ENCODE measurements around the gene AGTRAP.

- TF ChIP-seq ZNF354B (CRISPR knock-in tag; IDR thresholded peaks at IDR 0.05), result no peak
- TF ChIP-seq SRF (CRISPR knock-in tag; IDR thresholded peaks at IDR 0.05), result no peak
- no peak for TF ChIP-seq ZNF263 (CRISPR knock-in tag; IDR thresholded peaks at IDR 0.05; ENCODE audit: borderline replicate concordance)
- no peak for TF ChIP-seq POLR2A (conservative IDR thresholded peaks at IDR 0.05)
- no peak for TF ChIP-seq ZNF76 (CRISPR knock-in tag; IDR thresholded peaks at IDR 0.05; ENCODE audit: borderline replicate concordance)
- no peak for TF ChIP-seq ZNF740 (CRISPR knock-in tag; IDR thresholded peaks at IDR 0.05)
- no peak for TF ChIP-seq ZNF740 (tag; IDR thresholded peaks at IDR 0.05)
- no peak for TF ChIP-seq NR2C2 (CRISPR knock-in tag; IDR thresholded peaks at IDR 0.05)
- no peak for TF ChIP-seq NR2C2 (tag; IDR thresholded peaks at IDR 0.05)
- TF ChIP-seq ZBTB26 (CRISPR knock-in tag; IDR thresholded peaks at IDR 0.05), result no peak
- TF ChIP-seq DEAF1 (CRISPR knock-in tag; IDR thresholded peaks at IDR 0.05), result no peak
- no peak for TF ChIP-seq BRF1 (IDR thresholded peaks at IDR 0.05; ENCODE audit: borderline replicate concordance, extremely low read depth, insufficient read length)
- no peak for TF ChIP-seq CTCF (IDR thresholded peaks at IDR 0.05 in 2 of 3, conservative IDR thresholded peaks at IDR 0.05 in 1 of 3; ENCODE audit: insufficient read depth in 2 of 3, low read depth in 1 of 3, low read length in 3 of 3)
- TF ChIP-seq ZNF277 (CRISPR knock-in tag; IDR thresholded peaks at IDR 0.05; ENCODE audit: borderline replicate concordance), result no peak
Observed at GRCh38 chr1:11751087-11751486, 15.2 kb downstream of the AGTRAP start.
